Nucleus accumbens (tissue), 56 donors: ENCODE results near the gene CARS1.
A peak's percentile ranks its signal among the peaks of the same experiment; 100 is the strongest.
"Not testable (repeated sequence)": the region's sequence is repeated elsewhere in the genome, so short reads cannot be mapped to it uniquely, and the experiment has no call there.

Experiments used
- DNase-seq, 56 donors: peaks; one replicate each; lab custom pipeline; 2025; lab: John Stamatoyannopoulos, UW

The CARS1 gene

GRCh38 chr11:3063876-3064275 lies 6.7 kb upstream of the CARS1 start:
- DNase-seq, result not testable (repeated sequence)

- DNase-seq, result not testable (repeated sequence)
These were observed 6.2 kb upstream of the CARS1 start for GRCh38 chr11:3063432-3063831.

GRCh38 chr11:3060436-3061025 lies 3.3 kb upstream of the CARS1 start:
- no peak for DNase-seq

- no peak for DNase-seq
These were observed 1.8 kb upstream of the CARS1 start for GRCh38 chr11:3058753-3059664.

GRCh38 chr11:3056296-3057068 lies 741 bp downstream of the CARS1 start:
- DNase-seq, result no peak

GRCh38 chr11:3055891-3056290 lies 1.3 kb downstream of the CARS1 start:
- DNase-seq, result no peak

GRCh38 chr11:3052567-3052966 lies 4.7 kb downstream of the CARS1 start:
- DNase-seq, result no peak

GRCh38 chr11:3052109-3052479 lies 5.1 kb downstream of the CARS1 start:
- DNase-seq, result no peak

- peak in 14 of 56 donors; percentile 7 to 49 (median 20) for DNase-seq
These were observed 5.8 kb downstream of the CARS1 start for GRCh38 chr11:3051196-3052108.

GRCh38 chr11:3050386-3051195 lies 6.6 kb downstream of the CARS1 start:
- DNase-seq, result no peak

- peak in 55 of 56 donors; percentile 25 to 94 (median 82) for DNase-seq
These were observed 7.6 kb downstream of the CARS1 start for GRCh38 chr11:3049430-3050243.

- DNase-seq, result no peak
These were observed 9.6 kb downstream of the CARS1 start for GRCh38 chr11:3047637-3048036.

- DNase-seq, result no peak
These were observed 10.6 kb downstream of the CARS1 start for GRCh38 chr11:3046641-3047040.

- peak in 1 of 56 donors; percentile 10 for DNase-seq
These were observed 11.0 kb downstream of the CARS1 start for GRCh38 chr11:3046190-3046589.

GRCh38 chr11:3044915-3045314 lies 12.3 kb downstream of the CARS1 start:
- no peak for DNase-seq

- DNase-seq, result no peak
These were observed 13.2 kb downstream of the CARS1 start for GRCh38 chr11:3044004-3044403.

GRCh38 chr11:3043315-3043871 lies 13.8 kb downstream of the CARS1 start:
- peak in 29 of 56 donors; percentile 10 to 82 (median 42) for DNase-seq
